Embryonic facial prominence (tissue), 1 donor: Measurements from ENCODE around the gene CTNNA1.

Experiments
- DNase-seq: peaks from one replicate; pipeline ENCODE4 v3.0.0-alpha.2; 2016; ENCODE audit errors: extremely low spot score

The CTNNA1 gene

GRCh38 chr5:138966236-138966985 is 213.2 kb downstream of the CTNNA1 start:
- no peak for DNase-seq

DNA sequence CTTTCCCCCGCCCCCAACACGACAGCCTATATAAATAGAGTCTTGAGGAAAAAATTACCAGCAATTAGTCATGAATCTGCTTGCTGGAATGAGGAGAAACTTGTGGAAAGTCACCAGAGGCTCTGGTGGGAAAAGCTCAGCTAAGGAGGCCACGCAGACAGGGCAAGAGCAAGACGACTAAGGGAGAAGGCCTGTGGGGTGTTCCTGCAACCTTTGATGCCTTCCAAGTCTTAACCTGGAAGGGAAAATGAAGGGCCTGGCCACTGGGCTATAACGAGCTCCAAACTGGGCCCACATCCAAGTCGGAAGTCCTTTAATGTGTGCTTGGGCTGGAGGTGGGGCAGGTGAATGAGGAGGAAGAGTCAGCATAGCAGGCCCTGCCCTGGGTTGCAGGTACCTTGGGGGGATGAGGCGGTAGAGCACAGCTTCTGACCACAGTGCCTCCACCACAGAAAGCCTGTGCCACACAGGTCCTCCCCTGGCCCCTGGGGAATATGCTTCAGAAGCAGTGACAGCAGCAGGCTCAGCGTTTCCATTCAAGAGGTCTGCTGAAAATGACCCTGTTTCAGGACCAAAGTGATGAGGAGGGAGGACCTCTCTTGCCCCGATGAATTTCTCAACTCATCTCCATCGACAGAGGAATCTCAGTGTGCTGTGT is 214.7 kb downstream of the CTNNA1 start:
- DNase-seq, result no peak

DNA sequence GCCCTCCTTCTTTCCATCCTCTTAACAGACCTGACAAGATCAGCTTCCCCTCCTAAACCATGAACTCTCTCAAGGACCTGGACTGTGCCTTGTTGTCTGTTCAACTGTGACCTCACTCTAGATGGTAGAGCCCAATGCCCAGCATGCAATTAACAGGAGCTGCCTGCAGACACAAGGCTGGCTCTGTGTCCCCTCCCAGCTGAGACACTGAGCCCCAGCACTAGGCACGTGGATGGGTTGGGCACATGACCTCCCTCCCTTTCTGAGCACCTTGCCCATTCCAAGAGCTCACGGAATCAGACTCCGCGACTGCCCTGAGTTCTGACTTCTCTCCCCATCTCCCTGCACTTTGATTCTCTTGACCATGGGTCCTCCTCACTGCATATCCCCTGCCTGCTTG is 215.4 kb downstream of the CTNNA1 start:
- DNase-seq, result no peak

GRCh38 chr5:138969323-138970002 is 216.2 kb downstream of the CTNNA1 start:
- DNase-seq, result no peak

DNA sequence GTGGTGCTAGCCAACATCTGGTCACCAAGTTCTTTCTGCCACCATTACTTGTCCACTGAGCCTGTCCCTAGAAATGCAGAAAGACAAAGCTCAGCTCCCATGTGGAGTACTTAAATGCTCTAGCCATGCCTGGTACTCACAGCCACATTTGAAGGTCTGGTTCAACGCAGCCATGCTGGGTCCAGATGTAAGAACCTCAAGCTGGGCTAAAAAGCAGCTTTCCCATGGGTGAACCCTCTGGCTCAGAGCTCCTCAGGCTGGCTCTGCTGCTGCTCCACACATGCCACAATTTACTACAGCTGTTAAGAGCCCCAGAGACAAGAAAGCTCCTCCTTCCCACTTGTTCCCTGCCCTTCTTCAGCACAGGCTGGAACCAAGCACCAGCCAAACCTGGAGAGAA is 219.0 kb downstream of the CTNNA1 start:
- DNase-seq, result no peak

DNA sequence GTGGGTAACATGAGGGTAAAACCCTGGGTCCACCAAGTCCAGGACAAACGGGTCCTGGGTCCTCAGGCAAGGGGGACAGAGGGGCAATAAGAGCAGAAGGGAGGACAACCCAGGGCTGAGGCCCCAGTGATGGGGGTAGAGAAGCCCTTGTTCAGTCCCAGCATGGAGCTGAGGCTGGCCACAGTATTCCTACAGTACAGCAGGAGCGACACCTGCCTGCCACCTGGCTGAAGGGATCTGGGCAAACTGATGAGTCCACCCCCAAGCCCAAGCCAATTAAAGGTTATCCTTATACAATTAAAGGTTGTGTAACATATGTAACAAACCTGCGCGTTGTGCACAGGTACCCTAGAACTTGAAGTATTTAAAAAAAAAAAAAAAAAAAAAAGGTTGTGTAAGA is 219.6 kb downstream of the CTNNA1 start:
- DNase-seq, result no peak

DNA sequence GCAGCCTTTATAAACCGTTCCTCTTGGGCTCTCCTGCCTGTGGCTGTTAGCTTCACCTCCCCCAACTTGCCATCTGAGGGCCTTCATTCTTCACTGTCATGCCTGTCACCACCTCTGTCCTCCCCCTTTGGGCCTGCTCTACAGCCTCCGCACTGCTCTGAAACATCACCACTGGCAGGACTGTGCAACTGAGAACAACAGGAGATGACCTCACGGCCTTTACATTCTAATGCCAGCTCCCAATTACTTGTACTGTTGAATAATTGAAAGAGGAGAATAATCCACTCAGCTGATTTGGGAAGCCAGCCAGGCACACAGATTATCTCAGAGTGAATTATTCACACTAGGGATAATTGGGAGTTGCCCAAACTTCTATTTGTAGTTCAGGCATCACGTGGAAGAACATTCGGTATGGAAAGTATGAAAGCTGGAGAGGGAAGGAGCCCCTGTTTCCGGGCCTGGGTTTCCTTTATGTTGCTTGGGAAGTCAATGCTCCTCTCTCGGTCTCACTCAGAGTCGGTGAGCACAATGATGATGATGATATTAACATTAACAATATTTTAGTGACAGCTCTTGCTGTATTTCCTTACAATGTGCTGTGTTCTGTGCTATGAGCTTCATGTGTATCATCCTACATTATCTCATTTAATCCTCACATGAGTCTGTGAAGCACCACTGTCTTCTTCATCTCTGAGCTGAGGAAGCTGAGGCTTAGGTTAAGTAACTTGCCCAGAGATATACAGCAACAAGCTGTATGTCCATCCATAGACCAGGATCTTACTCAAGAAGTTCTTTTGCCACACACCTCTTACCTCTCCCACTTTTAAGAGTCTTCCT is 221.2 kb downstream of the CTNNA1 start:
- no peak for DNase-seq

DNA sequence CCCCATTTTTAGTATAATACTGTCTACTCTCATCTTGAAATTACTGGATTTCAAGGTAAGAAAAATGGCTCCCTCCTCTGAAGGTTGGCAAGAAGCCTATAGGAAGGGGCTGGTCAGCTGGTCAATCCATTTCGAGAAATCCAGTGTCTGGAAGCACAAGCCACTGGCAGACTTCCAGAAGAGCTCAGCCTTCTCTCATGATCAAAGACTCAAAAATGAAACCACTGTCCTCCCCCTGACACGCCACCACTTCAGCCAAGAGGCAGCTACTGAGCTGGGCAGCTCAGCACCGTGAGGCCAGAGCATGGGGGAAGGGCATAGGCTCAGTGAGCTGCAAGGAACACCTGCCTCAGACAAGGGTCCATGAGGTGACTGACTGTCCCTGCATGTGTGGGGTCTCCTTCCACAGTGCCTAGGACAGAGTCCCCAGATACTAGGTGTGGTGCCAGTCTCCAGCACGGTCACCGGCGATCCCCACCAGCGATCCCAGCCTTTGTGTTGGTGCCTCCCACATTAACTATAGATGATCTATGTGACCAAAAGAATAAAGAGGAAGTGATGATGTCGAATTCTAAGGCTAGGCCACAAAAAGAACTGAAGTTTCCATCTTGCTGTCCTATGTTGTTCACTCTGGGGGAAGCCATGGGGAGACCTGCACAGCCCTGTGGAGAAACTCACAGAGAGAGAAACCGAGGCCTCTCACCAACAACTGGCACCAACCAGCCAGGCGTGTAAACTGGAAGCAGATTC is 222.0 kb downstream of the CTNNA1 start:
- no peak for DNase-seq

DNA sequence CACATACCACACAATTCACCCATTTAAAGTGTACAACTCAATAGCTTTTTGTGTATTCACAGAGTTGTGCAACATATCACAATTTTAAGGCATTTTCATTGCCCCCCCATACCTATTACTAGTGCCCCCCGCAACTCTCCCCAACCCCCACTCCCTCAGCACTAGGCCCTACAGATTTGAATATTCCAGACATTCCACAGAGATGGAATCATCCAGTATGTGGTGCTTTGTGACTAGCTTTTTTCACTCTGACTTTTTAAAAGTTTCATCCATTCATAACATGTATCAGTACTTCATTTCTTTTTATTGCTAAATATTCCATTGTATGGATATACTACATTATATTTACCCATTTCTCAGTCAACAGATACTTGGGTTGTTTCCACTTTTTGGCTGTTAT is 224.9 kb downstream of the CTNNA1 start:
- DNase-seq, result no peak

- no peak for DNase-seq
These were observed 225.4 kb downstream of the CTNNA1 start for GRCh38 chr5:138978581-138978980.

DNA sequence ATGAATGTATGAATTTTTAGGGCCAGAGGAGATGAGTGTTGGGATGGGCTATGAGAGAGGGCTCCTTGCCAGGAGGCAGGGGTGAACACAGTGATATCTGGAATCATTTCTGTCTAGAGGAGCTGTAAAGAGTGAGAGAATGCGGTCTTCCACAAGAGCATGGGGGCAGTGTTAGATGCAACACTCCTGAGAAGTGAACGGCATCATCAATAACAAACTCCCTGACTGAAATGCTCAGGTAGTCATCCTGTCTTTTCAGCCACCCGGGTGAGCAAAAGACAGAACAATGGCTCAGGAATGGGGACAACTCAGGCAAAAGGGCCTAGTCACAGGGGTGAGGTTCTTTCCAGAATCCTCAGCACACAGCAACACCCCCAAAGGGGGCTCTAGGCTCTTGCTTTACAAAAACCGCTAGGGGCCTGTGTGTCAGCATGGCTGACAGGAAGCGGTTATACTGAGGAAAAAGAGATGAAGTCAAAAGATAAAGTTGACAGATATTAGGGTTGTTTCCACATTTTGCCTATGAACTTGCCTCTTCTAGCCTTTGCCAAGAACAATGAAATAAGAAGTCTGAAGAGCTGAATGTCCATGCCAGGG is 226.6 kb downstream of the CTNNA1 start:
- no peak for DNase-seq

DNA sequence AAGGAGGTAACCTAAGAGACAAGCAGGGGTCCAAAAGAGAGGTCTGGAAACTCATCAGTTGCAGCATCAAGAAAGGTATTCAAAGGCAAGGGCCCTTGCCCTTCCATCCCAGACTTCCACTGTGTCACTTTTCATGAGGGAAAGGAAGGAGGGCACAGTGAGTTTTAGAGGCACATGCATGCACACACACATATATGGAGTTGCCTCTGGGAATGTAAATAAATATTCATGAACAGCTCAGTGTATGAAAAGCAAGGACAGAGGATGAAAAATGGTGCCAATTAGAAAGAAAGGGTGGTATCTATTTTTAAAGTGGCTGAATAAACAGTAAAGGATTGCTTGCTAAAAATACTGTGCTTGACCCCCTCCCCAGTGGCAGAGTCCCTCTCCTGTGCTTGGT is 227.2 kb downstream of the CTNNA1 start:
- DNase-seq, result no peak

DNA sequence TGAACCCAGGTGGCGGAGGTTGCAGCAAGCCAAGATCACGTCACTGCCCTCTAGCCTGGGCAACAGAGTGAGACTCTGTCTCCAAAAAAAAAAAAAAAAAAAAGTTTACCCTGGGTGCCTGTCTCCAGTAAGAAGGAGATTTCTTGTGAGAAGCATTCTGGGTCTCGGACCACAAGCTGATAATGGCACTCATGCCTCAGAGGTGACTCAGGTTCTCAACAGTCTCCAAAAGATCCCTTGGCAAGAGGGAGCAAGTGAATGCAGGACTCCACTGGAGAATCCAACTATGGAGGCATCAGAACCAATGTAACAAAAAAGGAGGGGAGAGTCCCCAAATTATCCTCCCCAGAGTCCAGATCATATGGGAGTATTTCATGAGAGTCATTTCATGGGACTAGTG is 227.9 kb downstream of the CTNNA1 start:
- DNase-seq, result no peak

GRCh38 chr5:138981586-138981985 is 228.4 kb downstream of the CTNNA1 start:
- no peak for DNase-seq

- no peak for DNase-seq
These were observed 230.8 kb downstream of the CTNNA1 start for GRCh38 chr5:138983984-138984383.
